Thyroid gland (tissue), 4 donors: Measurements from ENCODE around the gene RNF32.

Experiments
- POLR2A ChIP-seq, 2 donors: fragments of 450-650 bp; IDR thresholded peaks; one replicate each; pipeline ENCODE4 v1.6.1; 2017; ENCODE audit warnings: antibody characterized with exemption in 2 of 2, mild to moderate bottlenecking in 2 of 2, moderate library complexity in 1 of 2
- TF ChIP-seq, protein P1 (sequence below), 6 experiments: fragments of 200-600 bp in 3 of 6; fragments of 450-650 bp in 3 of 6; sonication (generic) in 3 of 6; IDR thresholded peaks; one replicate each; pipeline ENCODE4 v1.5.1; 2016 to 2019; ENCODE audit warnings: antibody characterized with exemption in 6 of 6, mild to moderate bottlenecking in 2 of 6, inconsistent platforms in 1 of 6, moderate library complexity in 1 of 6

GRCh38 chr7:156607332-156608172 is 33.0 kb upstream of the RNF32 start:
- TF ChIP-seq, protein P1, sequence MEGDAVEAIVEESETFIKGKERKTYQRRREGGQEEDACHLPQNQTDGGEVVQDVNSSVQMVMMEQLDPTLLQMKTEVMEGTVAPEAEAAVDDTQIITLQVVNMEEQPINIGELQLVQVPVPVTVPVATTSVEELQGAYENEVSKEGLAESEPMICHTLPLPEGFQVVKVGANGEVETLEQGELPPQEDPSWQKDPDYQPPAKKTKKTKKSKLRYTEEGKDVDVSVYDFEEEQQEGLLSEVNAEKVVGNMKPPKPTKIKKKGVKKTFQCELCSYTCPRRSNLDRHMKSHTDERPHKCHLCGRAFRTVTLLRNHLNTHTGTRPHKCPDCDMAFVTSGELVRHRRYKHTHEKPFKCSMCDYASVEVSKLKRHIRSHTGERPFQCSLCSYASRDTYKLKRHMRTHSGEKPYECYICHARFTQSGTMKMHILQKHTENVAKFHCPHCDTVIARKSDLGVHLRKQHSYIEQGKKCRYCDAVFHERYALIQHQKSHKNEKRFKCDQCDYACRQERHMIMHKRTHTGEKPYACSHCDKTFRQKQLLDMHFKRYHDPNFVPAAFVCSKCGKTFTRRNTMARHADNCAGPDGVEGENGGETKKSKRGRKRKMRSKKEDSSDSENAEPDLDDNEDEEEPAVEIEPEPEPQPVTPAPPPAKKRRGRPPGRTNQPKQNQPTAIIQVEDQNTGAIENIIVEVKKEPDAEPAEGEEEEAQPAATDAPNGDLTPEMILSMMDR (IDR thresholded peaks at IDR 0.05), result no peak
- TF ChIP-seq POLR2A (IDR thresholded peaks at IDR 0.05), result no peak
